Left lung (tissue), 10 donors: Measurements from ENCODE around the gene THRSP. TPM values are rescaled to one million over a fixed set of nuclear protein-coding genes. Genes with fewer than 3 reads are reported as not detected.
A peak's percentile ranks its signal among the peaks of the same experiment; 100 is the strongest.
"Not testable (repeated sequence)": the region's sequence is repeated elsewhere in the genome, so short reads cannot be mapped to it uniquely, and the experiment has no call there.

Experiments
- ATAC-seq: fragments of 200-7000 bp; cut with Tn5 transposase; one replicate; pipeline ENCODE4 v1.9.1; 2020; ENCODE audit warnings: moderate library complexity
- DNase-seq, 4 donors: peaks; one replicate each; pipeline ENCODE4 v3.0.0-alpha.2; 2013 to 2020
- H3K27ac ChIP-seq, 2 donors: fragments of 200-600 bp; sonication (generic) in 1 of 2; one replicate each; pipeline versions ENCODE4 v1.5.0 to v1.8.0; 2020 to 2021
- H3K27me3 ChIP-seq, 2 donors: fragments of 200-600 bp; sonication (generic) in 1 of 2; one replicate each; pipeline versions ENCODE4 v1.5.0 to v1.8.0; 2020 to 2021
- H3K36me3 ChIP-seq, 2 donors: fragments of 200-600 bp; sonication (generic) in 1 of 2; one replicate each; pipeline versions ENCODE4 v1.5.0 to v1.8.0; 2020 to 2021
- H3K4me1 ChIP-seq, 2 donors: fragments of 200-600 bp; one replicate each; pipeline ENCODE4 v1.8.0; 2021
- H3K4me3 ChIP-seq, 2 donors: fragments of 200-600 bp; sonication (generic) in 1 of 2; one replicate each; pipeline versions ENCODE4 v1.5.0 to v1.8.0; 2020 to 2021; ENCODE audit warnings: mild to moderate bottlenecking in 1 of 2
- H3K9me3 ChIP-seq, 2 donors: fragments of 200-600 bp; sonication (generic) in 1 of 2; one replicate each; pipeline versions ENCODE4 v1.5.0 to v1.8.0; 2020 to 2021
- CTCF ChIP-seq, 2 donors: fragments of 200-600 bp; sonication (generic) in 1 of 2; IDR thresholded peaks; one replicate each; pipeline versions ENCODE4 v1.5.0 to v1.8.0; 2021; ENCODE audit warnings: antibody characterized with exemption in 2 of 2
- intact Hi-C, 2 donors: fragments of 100-400 bp; cut with DNase I; formaldehyde crosslinking; loops; one replicate each; pipeline versions ENCODE4 v1.11.2 to v1.14.2; 2022
- polyA plus RNA-seq, 6 donors: library from polyadenylated mRNA; unstranded; fragments of 120-200 nt; gene quantifications; one replicate each; pipeline ENCODE4 v1.2.1, GENCODE V29; 2013; ENCODE audit not compliant: insufficient read length in 6 of 6
- total RNA-seq, 2 donors: library from RNA; stranded (reverse); fragmentation: NEBNext Ultra II Directional; extraction: Animal tissue kit (Norgen Biotek cat#: 25700); gene quantifications; one replicate each; pipeline ENCODE4 v1.2.1, GENCODE V29; 2021
- donor health status: DM: no; HTN: yes; CAD: no.
- donor health status: DM: no; HTN: no; CAD: no.

THRSP gene
- total and polyA plus RNA-seq, 8 donors: 0.23 to 0.83 (median 0.44) TPM; not detected in 2

GRCh38 chr11:78080084-78080817 is 16.6 kb downstream of the THRSP start:
- no peak for ATAC-seq

GRCh38 chr11:78080818-78081495 is 17.3 kb downstream of the THRSP start:
- DNase-seq (peak in 2 of 4 donors; percentile 38 to 71), ATAC-seq (no peak)
- Histone ChIP-seq H3K36me3 (no peaks in the 10 kb centered on the region), H3K27ac (peak overlapping the region; percentile 20 to 80), H3K4me3 (no peak overlapping the region), H3K27me3 (no peaks in the 10 kb centered on the region), H3K9me3 (no peaks in the 10 kb centered on the region), H3K4me1 (peaks cover 17 to 28% of the 10 kb centered on the region in 2 donors)
- intact Hi-C loops: no loop called here
- no peak for TF ChIP-seq CTCF (IDR thresholded peaks at IDR 0.05)

More at GRCh38 chr11:78080084-78080817, 16.6 kb downstream of the THRSP start:
- intact Hi-C loops: no loop called here
- H3K9me3 ChIP-seq: no peaks in the 10 kb centered on the region
- H3K27me3 ChIP-seq: no peaks in the 10 kb centered on the region
- DNase-seq: no peak
- TF ChIP-seq CTCF (IDR thresholded peaks at IDR 0.05): no peak
- peak overlapping the region; percentile 82 to 91 for H3K4me3 ChIP-seq
- peaks cover 17 to 28% of the 10 kb centered on the region in 2 donors for H3K4me1 ChIP-seq
- peak overlapping the region; percentile 80 to 90 for H3K27ac ChIP-seq
- no peaks in the 10 kb centered on the region for H3K36me3 ChIP-seq

- intact Hi-C loops: no loop called here
- H3K27ac ChIP-seq: peak overlapping the region; percentile 19 to 20
- peaks cover 17 to 25% of the 10 kb centered on the region in 2 donors for H3K4me1 ChIP-seq
- H3K9me3 ChIP-seq: no peaks in the 10 kb centered on the region
- ATAC-seq (no peak), DNase-seq (no peak)
- H3K36me3 ChIP-seq: no peaks in the 10 kb centered on the region
- no peaks in the 10 kb centered on the region for H3K27me3 ChIP-seq
- peak overlapping the region in 1 of 2 donors; percentile 2 for H3K4me3 ChIP-seq
- TF ChIP-seq CTCF (IDR thresholded peaks at IDR 0.05): no peak
Observed at GRCh38 chr11:78081583-78081982, 17.9 kb downstream of the THRSP start.

DNA sequence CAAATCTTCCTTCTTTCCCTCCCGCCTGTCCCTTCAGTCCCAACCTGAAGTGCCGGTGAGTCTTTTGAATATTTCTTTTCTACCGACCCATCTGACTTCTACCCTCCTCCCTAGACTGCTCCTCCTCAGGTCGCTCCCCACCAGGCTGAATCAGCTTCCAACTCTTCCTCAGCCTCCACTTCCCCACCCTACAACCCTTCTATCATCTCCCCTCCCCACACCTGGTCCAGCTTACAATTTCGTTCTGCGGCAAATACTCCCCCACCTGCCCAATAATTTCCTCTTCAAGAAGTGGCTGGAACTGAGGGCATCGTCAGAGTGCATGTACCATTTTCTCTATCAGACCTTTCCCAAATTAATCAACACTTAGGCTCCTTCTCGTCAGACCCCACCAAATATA is 18.5 kb downstream of the THRSP start:
- intact Hi-C loops: no loop called here
- Histone ChIP-seq H3K27me3 (no peaks in the 10 kb centered on the region), H3K4me1 (peaks cover 12 to 19% of the 10 kb centered on the region in 2 donors), H3K4me3 (peak overlapping the region in 1 of 2 donors; percentile 2), H3K27ac (peak overlapping the region in 1 of 2 donors; percentile 20), H3K9me3 (no peaks in the 10 kb centered on the region), H3K36me3 (no peaks in the 10 kb centered on the region)
- DNase-seq (no peak), ATAC-seq (no peak)
- no peak for TF ChIP-seq CTCF (IDR thresholded peaks at IDR 0.05)

- Histone ChIP-seq H3K36me3 (no peaks in the 10 kb centered on the region), H3K4me3 (no peak overlapping the region), H3K9me3 (no peaks in the 10 kb centered on the region), H3K4me1 (peaks cover 9 to 11% of the 10 kb centered on the region in 2 donors), H3K27me3 (no peaks in the 10 kb centered on the region), H3K27ac (no peak overlapping the region)
- intact Hi-C loops: no loop called here
- no peak for TF ChIP-seq CTCF (IDR thresholded peaks at IDR 0.05)
- ATAC-seq: no peak
- DNase-seq: peak in 2 of 4 donors; percentile 66 to 79
Observed at GRCh38 chr11:78083021-78083420, 19.4 kb downstream of the THRSP start.

DNA sequence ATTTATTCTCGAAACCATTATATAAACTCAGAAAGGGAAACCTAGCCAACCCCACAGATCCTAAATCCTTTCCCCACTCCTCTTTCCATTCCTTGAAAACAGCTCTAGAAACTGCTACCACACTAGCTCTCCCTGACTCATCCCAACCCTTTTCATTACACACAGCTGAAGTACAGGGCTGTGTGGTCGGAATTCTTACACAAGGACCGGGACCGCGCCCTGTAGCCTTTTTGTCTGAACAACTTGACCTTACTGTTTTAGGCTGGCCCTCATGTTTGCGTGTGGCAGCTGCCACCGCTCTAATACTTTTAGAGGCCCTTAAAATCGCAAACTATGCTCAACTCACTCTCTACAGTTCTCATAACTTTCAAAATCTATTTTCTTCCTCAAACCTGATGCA is 20.8 kb downstream of the THRSP start:
- H3K27me3 ChIP-seq, ATAC-seq, H3K9me3 ChIP-seq, H3K36me3 ChIP-seq, H3K4me1 ChIP-seq, intact Hi-C loops, H3K4me3 ChIP-seq: not testable (repeated sequence)
- DNase-seq: peak in 1 of 4 donors; percentile 56
- H3K27ac ChIP-seq: peak overlapping the region; percentile 19 to 45
